Lower lobe of right lung (tissue), 2 donors: ENCODE results near the gene TMBIM6. TPM values are rescaled to one million over a fixed set of nuclear protein-coding genes. Genes with fewer than 3 reads are reported as not detected.

Experiments used
- ATAC-seq, 2 donors: fragments of 200-7000 bp; cut with Tn5 transposase; one replicate each; pipeline ENCODE4 v1.9.1; 2020 to 2022; ENCODE audit warnings: mild to moderate bottlenecking in 2 of 2, moderate library complexity in 2 of 2
- DNase-seq: peaks from one replicate; pipeline ENCODE4 v3.0.0-alpha.2; 2020
- H3K27ac ChIP-seq: fragments of 200-600 bp; one replicate; pipeline ENCODE4 v1.8.0; 2022
- H3K27me3 ChIP-seq: fragments of 200-600 bp; one replicate; pipeline ENCODE4 v1.8.0; 2022; ENCODE audit warnings: low read depth
- H3K36me3 ChIP-seq: fragments of 200-600 bp; one replicate; pipeline ENCODE4 v1.8.0; 2022; ENCODE audit warnings: mild to moderate bottlenecking
- H3K4me1 ChIP-seq: fragments of 200-600 bp; one replicate; pipeline ENCODE4 v1.8.0; 2022
- H3K4me3 ChIP-seq: fragments of 200-600 bp; one replicate; pipeline ENCODE4 v1.8.0; 2022; ENCODE audit warnings: mild to moderate bottlenecking
- H3K9me3 ChIP-seq: fragments of 200-600 bp; one replicate; pipeline ENCODE4 v1.8.0; 2022
- intact Hi-C: fragments of 100-400 bp; cut with DNase I; formaldehyde crosslinking; loops from one replicate; pipeline ENCODE4 v1.11.0; 2022
- total RNA-seq: library from RNA; stranded (reverse); fragmentation: NEBNext Ultra II Directional; extraction: Animal tissue kit (Norgen Biotek cat#: 25700); gene quantifications from one replicate; pipeline ENCODE4 v1.2.1, GENCODE V29; 2021
- TF ChIP-seq, protein P1 (sequence below): fragments of 200-600 bp; IDR thresholded peaks from one replicate; pipeline ENCODE4 v1.8.0; 2022; ENCODE audit warnings: antibody characterized with exemption, mild to moderate bottlenecking
- donor health status: DM: no; HTN: yes; CAD: no; lungs with severe emphysema.

Gene TMBIM6
- total RNA-seq, 1 donor from 2014 or later, result 671 TPM

DNA sequence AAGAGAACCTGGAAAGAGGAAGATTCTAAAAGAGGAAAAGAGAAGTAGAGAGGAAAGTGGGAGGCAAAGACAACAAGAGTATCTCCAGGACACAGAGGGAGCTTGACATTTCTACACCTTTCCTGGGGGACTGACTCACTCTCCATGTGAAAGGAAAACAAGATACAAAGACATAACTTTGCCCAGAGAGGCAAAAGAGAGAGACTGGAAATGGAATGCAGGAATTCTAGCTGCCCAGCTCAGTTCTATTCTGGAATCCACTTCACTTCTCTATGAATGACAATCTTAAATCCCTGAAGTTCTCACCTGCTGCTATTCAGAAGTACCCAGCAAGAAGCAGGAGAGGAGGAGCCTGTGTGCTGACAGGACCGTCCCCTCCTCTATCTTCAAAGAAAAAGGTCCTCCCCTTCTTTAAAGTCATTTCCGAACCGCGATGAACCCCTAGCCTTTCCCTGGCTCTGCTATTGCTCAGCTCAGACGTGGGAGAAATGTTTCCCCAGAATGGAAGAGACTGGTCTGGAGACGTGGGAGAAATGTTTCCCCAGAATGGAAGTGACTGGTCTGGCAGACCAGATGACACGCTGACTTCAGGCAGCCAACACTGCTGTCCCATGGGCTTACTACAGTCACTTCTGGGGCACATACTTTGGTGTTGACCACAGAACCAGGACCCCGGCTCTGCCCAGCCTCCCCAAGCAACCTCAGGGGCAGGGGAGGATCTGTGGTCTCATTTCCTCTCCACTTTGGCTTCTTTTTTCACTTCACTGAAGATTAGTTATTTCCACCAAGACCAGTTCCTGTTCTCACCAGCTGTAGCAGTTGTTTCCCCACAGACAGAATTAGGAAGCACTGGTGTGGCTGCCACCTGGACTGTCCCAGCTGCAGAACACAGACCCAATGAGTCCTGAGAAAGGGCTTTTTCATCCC lies 42.5 kb upstream of the TMBIM6 start:
- TF ChIP-seq, protein P1, sequence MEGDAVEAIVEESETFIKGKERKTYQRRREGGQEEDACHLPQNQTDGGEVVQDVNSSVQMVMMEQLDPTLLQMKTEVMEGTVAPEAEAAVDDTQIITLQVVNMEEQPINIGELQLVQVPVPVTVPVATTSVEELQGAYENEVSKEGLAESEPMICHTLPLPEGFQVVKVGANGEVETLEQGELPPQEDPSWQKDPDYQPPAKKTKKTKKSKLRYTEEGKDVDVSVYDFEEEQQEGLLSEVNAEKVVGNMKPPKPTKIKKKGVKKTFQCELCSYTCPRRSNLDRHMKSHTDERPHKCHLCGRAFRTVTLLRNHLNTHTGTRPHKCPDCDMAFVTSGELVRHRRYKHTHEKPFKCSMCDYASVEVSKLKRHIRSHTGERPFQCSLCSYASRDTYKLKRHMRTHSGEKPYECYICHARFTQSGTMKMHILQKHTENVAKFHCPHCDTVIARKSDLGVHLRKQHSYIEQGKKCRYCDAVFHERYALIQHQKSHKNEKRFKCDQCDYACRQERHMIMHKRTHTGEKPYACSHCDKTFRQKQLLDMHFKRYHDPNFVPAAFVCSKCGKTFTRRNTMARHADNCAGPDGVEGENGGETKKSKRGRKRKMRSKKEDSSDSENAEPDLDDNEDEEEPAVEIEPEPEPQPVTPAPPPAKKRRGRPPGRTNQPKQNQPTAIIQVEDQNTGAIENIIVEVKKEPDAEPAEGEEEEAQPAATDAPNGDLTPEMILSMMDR, result no peak
- Histone ChIP-seq H3K27ac (peak overlapping the region; percentile 74), H3K27me3 (no peaks in the 10 kb centered on the region), H3K9me3 (no peaks in the 10 kb centered on the region), H3K4me1 (peaks cover 57% of the 10 kb centered on the region), H3K36me3 (no peaks in the 10 kb centered on the region), H3K4me3 (peak overlapping the region; percentile 28)
- peak; percentile 78 to 81 for ATAC-seq
- intact Hi-C loops, result no loop called here
- no peak for DNase-seq

DNA sequence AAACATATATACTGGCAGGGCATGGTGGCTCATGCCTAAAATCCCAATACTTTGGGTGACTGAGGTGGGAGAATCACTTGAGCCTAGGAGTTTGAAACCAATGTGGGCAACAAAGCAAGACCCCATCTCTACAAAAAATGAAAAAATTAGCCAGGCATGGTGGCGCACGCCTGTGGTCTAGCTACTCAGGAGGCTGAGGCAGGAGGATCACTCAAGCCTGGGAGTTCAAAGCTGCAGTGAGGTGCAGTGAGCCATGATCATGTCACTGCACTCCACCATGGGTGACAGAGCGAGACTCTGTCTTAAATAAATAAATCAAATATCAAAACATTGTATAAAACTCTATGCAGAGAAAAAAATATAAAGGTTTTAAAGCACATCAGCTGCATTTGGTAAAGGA lies 39.3 kb upstream of the TMBIM6 start:
- intact Hi-C loops, result no loop called here
- H3K36me3 ChIP-seq, result no peaks in the 10 kb centered on the region
- H3K27me3 ChIP-seq, result no peaks in the 10 kb centered on the region
- H3K9me3 ChIP-seq, result no peaks in the 10 kb centered on the region
- DNase-seq, result no peak
- TF ChIP-seq, protein P1, result no peak
- no peak overlapping the region for H3K27ac ChIP-seq
- H3K4me3 ChIP-seq, result no peak overlapping the region
- H3K4me1 ChIP-seq, result peaks cover 62% of the 10 kb centered on the region
- no peak for ATAC-seq

DNA sequence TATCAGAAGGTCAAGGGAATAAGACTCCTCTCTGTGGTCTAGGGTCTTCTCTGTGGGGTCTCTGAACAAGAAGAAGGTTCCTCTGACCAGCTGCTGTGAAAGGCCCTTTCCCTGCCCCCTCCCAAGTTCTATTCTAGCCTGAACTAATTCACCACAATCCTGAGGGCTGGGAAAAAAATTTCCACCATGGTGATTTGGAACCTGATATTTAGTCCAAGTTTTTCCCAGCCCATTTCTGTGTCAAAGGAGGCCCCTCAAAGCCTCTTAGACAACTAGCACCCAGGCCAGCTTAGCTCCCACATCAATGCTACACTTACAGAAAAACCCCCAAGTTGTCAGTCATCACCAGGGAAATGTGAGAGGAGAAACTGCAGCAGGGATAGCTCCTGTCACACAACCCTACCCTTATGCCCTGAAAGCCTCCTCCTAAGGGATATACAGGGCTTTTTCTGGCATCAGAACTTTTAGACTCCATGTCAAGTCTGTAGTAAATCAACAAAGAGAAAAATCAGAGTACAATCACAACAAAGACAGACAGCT lies 38.6 kb upstream of the TMBIM6 start:
- H3K4me1 ChIP-seq, result peaks cover 55% of the 10 kb centered on the region
- H3K9me3 ChIP-seq, result no peaks in the 10 kb centered on the region
- ATAC-seq (no peak), DNase-seq (no peak)
- H3K27ac ChIP-seq, result peak overlapping the region; percentile 33
- H3K4me3 ChIP-seq, result no peak overlapping the region
- TF ChIP-seq, protein P1, result no peak
- no peaks in the 10 kb centered on the region for H3K27me3 ChIP-seq
- H3K36me3 ChIP-seq, result no peaks in the 10 kb centered on the region
- intact Hi-C loops, result no loop called here

DNA sequence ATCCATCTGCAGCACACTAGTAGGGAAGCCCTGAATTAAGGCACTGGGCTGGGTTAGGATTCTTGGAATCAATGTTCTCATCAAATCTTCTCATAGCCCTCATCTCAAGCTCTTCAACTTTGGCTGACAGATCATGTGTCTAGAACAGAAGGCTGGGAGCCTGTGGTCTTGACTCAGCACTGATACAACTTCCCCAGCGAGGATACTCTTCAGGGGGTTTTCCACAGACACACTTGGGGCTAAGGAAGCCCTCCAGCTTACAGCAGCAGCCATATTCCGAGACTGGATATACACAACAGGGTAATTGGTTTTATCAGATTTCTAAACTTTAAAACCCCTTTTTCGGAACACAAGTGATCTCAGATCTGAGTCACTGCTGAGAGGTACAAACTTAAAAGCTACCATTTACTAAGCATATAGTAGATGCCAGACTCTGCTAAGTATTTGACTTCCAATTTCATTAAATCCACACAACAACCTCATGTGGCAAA lies 37.7 kb upstream of the TMBIM6 start:
- intact Hi-C loops, result no loop called here
- Histone ChIP-seq H3K4me3 (no peak overlapping the region), H3K27ac (no peak overlapping the region), H3K4me1 (peaks cover 45% of the 10 kb centered on the region), H3K36me3 (no peaks in the 10 kb centered on the region), H3K27me3 (no peaks in the 10 kb centered on the region), H3K9me3 (no peaks in the 10 kb centered on the region)
- ATAC-seq, result no peak
- TF ChIP-seq, protein P1, result no peak
- DNase-seq, result no peak

DNA sequence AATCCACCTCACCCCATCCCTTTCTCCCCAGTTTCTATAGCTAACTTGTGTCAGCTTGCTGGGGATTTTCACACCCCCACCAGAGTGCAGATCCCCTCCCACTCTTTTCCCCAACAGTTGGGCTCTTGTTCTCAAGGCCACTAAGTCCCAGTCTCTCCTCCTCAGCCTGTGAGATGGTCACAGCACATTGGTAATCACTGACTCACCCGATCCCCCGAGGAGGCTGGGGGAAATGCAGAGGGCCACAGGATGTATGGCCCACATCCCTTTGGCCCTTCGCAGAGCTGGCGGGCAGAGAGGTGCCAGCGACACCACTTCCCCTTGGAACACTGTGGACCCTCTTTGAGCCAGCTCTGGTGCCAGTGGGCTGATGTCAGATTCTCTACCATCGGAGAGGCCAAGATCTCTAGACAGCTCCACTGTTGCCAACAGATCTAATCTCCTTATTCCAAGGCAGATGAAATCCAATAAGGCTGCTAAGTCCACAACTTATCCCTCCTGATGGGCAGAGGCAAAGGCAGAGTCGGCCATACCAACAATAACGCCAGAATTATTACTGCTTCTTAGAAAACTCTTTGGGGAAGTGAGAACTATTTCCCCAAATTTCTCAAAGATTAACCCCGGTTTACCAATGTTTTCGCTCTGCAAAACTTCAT lies 35.8 kb upstream of the TMBIM6 start:
- intact Hi-C loops, result loop anchor here (5.0 kb wide), 1 partner anchor 63 kb away; no protein-coding TSS in a partner anchor
- peak overlapping the region; percentile 78 for H3K4me3 ChIP-seq
- TF ChIP-seq, protein P1, result no peak

More for the DNA sequence above, 35.8 kb upstream of the TMBIM6 start:
- H3K27ac ChIP-seq, result peak overlapping the region; percentile 87
- DNase-seq (peak; percentile 51), ATAC-seq (no peak)
- no peaks in the 10 kb centered on the region for H3K36me3 ChIP-seq
- no peaks in the 10 kb centered on the region for H3K9me3 ChIP-seq
- H3K4me1 ChIP-seq, result peaks cover 31% of the 10 kb centered on the region
- H3K27me3 ChIP-seq, result no peaks in the 10 kb centered on the region
